Prostate gland (tissue), 2 donors: ENCODE measurements around the gene RANGAP1.

ENCODE experiments used
- CTCF ChIP-seq, 4 experiments: fragments of 200-600 bp in 2 of 4; fragments of 450-650 bp in 2 of 4; sonication (generic) in 2 of 4; IDR thresholded peaks; 1 replicate in 3 of 4; 2 replicates in 1 of 4; pipeline ENCODE4 v1.5.1; 2016 to 2019; ENCODE audit warnings: antibody characterized with exemption in 4 of 4, mild to moderate bottlenecking in 2 of 4, moderate library complexity in 2 of 4
- POLR2A ChIP-seq: fragments of 450-650 bp; IDR thresholded peaks from one replicate; pipeline ENCODE4 v1.6.1; 2016; ENCODE audit warnings: antibody characterized with exemption, mild to moderate bottlenecking

- TF ChIP-seq CTCF (IDR thresholded peaks at IDR 0.05) (no peak), POLR2A (no peak)
These were observed 40.0 kb downstream of the RANGAP1 start for GRCh38 chr22:41245917-41246499.
